Subcutaneous adipose tissue (tissue), 4 donors: ENCODE data around the gene TCF3. TPM values are rescaled to one million over a fixed set of nuclear protein-coding genes. Genes with fewer than 3 reads are reported as not detected.

Source experiments
- CTCF ChIP-seq: fragments of 450-650 bp; IDR thresholded peaks from one replicate; pipeline ENCODE4 v1.5.1; 2016; ENCODE audit warnings: low read depth, mild to moderate bottlenecking, control low read depth, antibody characterized with exemption, moderate library complexity
- total RNA-seq, 4 donors: library from RNA; depleted of rRNA; stranded (reverse); fragments of >200 nt; gene quantifications; one replicate each; pipeline ENCODE4 v1.1.0, GENCODE V29; 2016

Gene TCF3
- total RNA-seq, 4 donors from 2014 or later, result 13.0 to 34.8 (median 22.9) TPM

DNA sequence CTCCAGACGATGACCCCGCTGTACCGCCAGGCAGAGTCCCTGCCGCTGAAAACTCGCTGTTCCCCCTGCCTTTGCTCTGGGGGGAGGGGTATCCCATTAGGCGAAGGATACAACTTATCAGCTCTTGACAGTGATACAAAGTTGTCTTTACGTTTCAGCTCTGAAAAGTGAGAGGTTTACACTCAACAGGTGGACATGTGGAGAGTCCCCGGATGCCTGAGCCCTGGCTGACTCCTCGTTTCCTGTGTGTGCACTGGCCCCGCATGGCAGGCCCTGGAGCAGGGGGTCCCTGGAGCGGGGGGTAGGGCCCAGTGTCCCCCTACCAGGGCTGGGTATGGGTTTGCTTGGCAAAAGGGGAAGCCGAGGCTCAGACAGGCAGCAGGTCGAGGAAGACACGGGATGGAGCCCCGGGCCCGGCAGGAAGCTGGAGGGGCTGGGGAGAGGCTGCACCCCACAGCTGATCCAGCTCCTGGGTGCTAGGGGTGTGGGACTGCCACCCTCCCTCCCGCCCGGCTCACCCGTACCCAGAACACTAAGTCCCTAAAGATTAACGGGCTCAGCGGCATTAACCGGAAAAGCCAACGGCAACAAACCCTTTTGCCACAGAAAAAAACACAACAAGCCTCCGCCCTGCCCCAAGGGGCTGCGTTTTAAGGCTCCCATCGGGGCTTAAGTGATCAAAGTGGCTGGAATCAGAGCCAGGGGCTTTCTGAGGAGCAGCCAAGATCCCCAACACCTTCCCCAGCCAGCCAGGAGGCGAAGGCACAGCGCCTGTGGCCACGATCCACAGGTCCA, 5.6 kb downstream of the TCF3 start:
- TF ChIP-seq CTCF, result no peak

GRCh38 chr19:1646149-1646548, 6.3 kb downstream of the TCF3 start:
- no peak for TF ChIP-seq CTCF

- TF ChIP-seq CTCF, result no peak
Measured at GRCh38 chr19:1645299-1645698, 7.1 kb downstream of the TCF3 start.

- TF ChIP-seq CTCF, result no peak
Measured at GRCh38 chr19:1644070-1644469, 8.3 kb downstream of the TCF3 start.

GRCh38 chr19:1636325-1637236, 15.8 kb downstream of the TCF3 start:
- TF ChIP-seq CTCF, result no peak

GRCh38 chr19:1634938-1635243, 17.5 kb downstream of the TCF3 start:
- TF ChIP-seq CTCF, result no peak

DNA sequence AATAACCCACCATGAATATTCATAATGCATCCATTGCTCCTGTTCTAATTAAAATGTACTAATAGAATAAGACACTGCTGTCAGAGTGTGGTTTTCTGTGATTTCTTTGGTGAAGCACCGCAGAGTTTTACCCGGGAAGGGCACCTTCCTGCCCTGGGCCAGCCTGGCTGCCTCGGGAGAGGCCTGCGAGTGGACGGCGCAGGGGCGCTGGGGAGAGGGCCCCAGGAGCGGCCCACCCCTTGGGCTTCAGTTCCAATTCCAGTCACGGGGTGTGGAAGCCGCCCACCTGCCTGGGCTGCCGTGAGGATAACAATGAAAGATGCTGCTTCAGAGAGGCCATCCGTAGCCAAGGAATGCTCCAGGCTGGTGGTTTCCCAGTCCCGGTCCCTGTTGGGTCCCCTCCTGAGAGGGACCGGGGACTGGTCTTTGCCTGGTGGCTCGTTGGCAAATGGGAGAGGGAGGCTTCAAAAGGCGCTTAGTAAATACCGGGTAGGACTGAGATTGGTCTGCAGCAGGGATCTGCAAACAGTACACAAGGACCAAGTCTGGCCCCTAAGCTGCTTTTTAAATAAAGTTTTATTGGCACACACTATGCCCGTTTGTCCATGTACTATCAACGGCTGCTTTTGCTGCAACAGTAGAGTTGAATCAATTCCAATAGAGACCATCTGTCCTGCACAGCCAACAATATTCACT, 18.0 kb downstream of the TCF3 start:
- no peak for TF ChIP-seq CTCF
